HepG2 (cell line): Measurements from ENCODE around the gene ETF1. TPM values are rescaled to one million over a fixed set of nuclear protein-coding genes. Genes with fewer than 3 reads are reported as not detected.

ENCODE experiments used
- BCL6 ChIP-seq: IDR thresholded peaks from 2 replicates; pipeline ENCODE4 v1.6.1; 2016; ENCODE audit warnings: missing genetic modification reagents, missing compliant biosample characterization
- GLI4 ChIP-seq: sonication (generic); formaldehyde crosslinking; IDR thresholded peaks from 2 replicates; pipeline ENCODE4 v1.5.1; 2020; ENCODE audit warnings: missing genetic modification reagents, mild to moderate bottlenecking, moderate library complexity, borderline replicate concordance
- HDAC6 ChIP-seq: fragments of 200-600 bp; sonication (generic); IDR thresholded peaks from 2 replicates; pipeline ENCODE4 v1.7.0; 2017; ENCODE audit warnings: mild to moderate bottlenecking, antibody characterized with exemption, low read length, low read depth
- MATR3 ChIP-seq: sonication (generic); formaldehyde crosslinking; IDR thresholded peaks from 2 replicates; pipeline ENCODE4 v1.4.0; 2020; ENCODE audit warnings: missing genetic modification reagents
- MED13 ChIP-seq: sonication (generic); formaldehyde crosslinking; IDR thresholded peaks from 2 replicates; pipeline ENCODE4 v1.5.0; 2020; ENCODE audit warnings: missing genetic modification reagents
- MEIS1 ChIP-seq: sonication (generic); formaldehyde crosslinking; IDR thresholded peaks from 2 replicates; pipeline ENCODE4 v1.9.0; 2021; ENCODE audit warnings: mild to moderate bottlenecking, missing genetic modification reagents, moderate library complexity, borderline replicate concordance
- NPAS2 ChIP-seq: sonication (generic); formaldehyde crosslinking; IDR thresholded peaks from 2 replicates; pipeline ENCODE4 v1.8.0; 2022; ENCODE audit warnings: mild to moderate bottlenecking, missing genetic modification reagents, borderline replicate concordance
- PAF1 ChIP-seq: IDR thresholded peaks from 2 replicates; pipeline ENCODE4 v1.6.1; 2016; ENCODE audit warnings: missing genetic modification reagents, missing compliant biosample characterization
- SALL1 ChIP-seq: sonication (generic); formaldehyde crosslinking; IDR thresholded peaks from 2 replicates; pipeline ENCODE4 v1.8.0; 2022; ENCODE audit warnings: mild to moderate bottlenecking, missing genetic modification reagents
- SPEN ChIP-seq: sonication (generic); formaldehyde crosslinking; IDR thresholded peaks from 2 replicates; pipeline ENCODE4 v1.5.1; 2020; ENCODE audit warnings: low read depth, mild to moderate bottlenecking, missing genetic modification reagents
- YY1 ChIP-seq: IDR thresholded peaks from 2 replicates; pipeline ENCODE4 v1.6.1; 2011; ENCODE audit warnings: low read length, low read depth, moderate library complexity, mild to moderate bottlenecking; ENCODE audit not compliant: insufficient read depth, insufficient replicate concordance
- ZFP37 ChIP-seq: sonication (generic); formaldehyde crosslinking; IDR thresholded peaks from 2 replicates; pipeline ENCODE4 v1.4.0; 2020; ENCODE audit warnings: missing genetic modification reagents, borderline replicate concordance
- ZNF136 ChIP-seq: sonication (generic); formaldehyde crosslinking; IDR thresholded peaks from 2 replicates; pipeline ENCODE4 v1.8.1; 2022; ENCODE audit warnings: low read depth, mild to moderate bottlenecking, moderate library complexity, missing genetic modification reagents
- ZNF205 ChIP-seq: IDR thresholded peaks from 2 replicates; pipeline ENCODE4 v1.6.1; 2018; ENCODE audit warnings: missing biosample characterization, missing genetic modification reagents
- ZNF343 ChIP-seq: sonication (generic); formaldehyde crosslinking; IDR thresholded peaks from 2 replicates; pipeline ENCODE4 v1.4.0; 2020; ENCODE audit warnings: mild to moderate bottlenecking, missing genetic modification reagents
- ZNF672 ChIP-seq: sonication (generic); formaldehyde crosslinking; IDR thresholded peaks from 2 replicates; pipeline ENCODE4 v1.8.1; 2022; ENCODE audit warnings: missing genetic modification reagents
- polyA plus RNA-seq, 8 experiments: library from polyadenylated mRNA; depleted of rRNA in 3 of 8; stranded (reverse) in 7 of 8; unstranded in 1 of 8; fragments of >200 nt; fragmentation: Illumina TruSeq in 4 of 8; extraction: Trizol in 4 of 8; gene quantifications; 2 replicates each; pipeline versions ENCODE4 v1.2.1 to v1.2.3, GENCODE V29; 2011 to 2016; ENCODE audit warnings: low read depth in 4 of 8, missing spikeins in 1 of 8, mixed read lengths in 1 of 8; ENCODE audit not compliant: insufficient read depth in 1 of 8
- total RNA-seq, 5 experiments: library from RNA; depleted of rRNA; stranded (reverse); fragments of >200 nt; fragmentation: Illumina TruSeq; extraction: Trizol; gene quantifications; 2 replicates each; pipeline ENCODE4 v1.2.3, GENCODE V29; 2016; ENCODE audit warnings: low read depth in 1 of 5
- TF ChIP-seq, protein P1 (sequence below): IDR thresholded peaks from 2 replicates; pipeline ENCODE4 v1.6.1; 2016; ENCODE audit warnings: control low read depth
- TF ChIP-seq, protein P2 (sequence below): sonication (generic); formaldehyde crosslinking; IDR thresholded peaks from 2 replicates; pipeline ENCODE4 v1.5.1; 2020; ENCODE audit warnings: missing genetic modification reagents, mild to moderate bottlenecking, borderline replicate concordance
- TF ChIP-seq, protein P3 (sequence below): sonication (generic); formaldehyde crosslinking; IDR thresholded peaks from 2 replicates; pipeline ENCODE4 v1.8.1; 2023; ENCODE audit warnings: missing genetic modification reagents, mild to moderate bottlenecking, borderline replicate concordance
- TF ChIP-seq, protein P4 (sequence below): sonication (generic); formaldehyde crosslinking; IDR thresholded peaks from 2 replicates; pipeline ENCODE4 v1.8.0; 2022; ENCODE audit warnings: mild to moderate bottlenecking, missing genetic modification reagents; ENCODE audit not compliant: insufficient replicate concordance

Gene ETF1
- total and polyA plus RNA-seq, 2 of the 13 experiments (the other 11 are each of a cell fraction or from before 2014, with no cell fraction given), result 52.1 to 184 TPM

DNA sequence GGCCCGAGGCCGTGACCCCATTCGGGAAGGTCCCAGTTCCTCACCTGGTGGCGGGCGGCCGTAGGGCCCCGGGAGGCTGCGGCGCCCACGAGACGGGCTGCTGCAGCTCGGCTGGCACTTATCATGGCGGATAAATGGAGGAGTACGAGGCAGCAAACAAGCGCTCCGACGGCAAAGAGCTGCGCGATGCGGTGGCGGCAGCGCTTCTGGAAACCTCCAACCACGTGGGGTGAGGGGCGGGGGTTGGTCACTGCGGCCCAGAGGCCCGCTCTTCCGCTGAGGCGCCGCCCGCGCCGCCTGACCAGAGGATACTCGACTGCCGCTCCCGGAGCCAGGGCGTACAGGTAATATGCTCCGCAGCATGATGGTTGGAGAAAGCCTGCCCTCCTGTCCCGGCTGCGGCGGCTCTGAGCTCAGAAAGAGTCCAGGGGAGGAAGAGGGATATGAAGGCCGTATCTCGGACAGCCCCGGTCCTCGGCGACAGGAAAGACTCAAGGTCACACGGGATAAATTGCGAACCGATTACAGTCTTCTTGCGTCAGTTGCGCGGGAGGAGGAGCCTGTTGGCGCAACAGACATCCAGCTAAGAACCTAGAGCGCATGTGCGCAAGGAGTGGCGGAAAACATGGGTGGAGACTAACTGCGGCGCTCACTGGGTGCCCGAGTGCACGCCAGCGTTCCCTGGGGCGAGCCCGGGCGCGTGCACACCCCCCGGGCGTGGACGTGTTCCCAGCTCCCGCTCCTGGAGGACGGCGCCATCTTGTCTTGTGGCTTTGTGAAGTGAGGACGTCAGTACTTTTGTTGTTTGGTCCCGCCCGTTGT lies 32.4 kb upstream of the ETF1 start, which contains the start of gene HSPA9 (continued):
- TF ChIP-seq BCL6 (peak; percentile 63), PAF1 (CRISPR knock-in tag) (no peak), MATR3 (CRISPR knock-in tag) (no peak), YY1 (peak; percentile 93), MEIS1 (CRISPR knock-in tag) (no peak; the same call in 1 of the 2 replicates), GLI4 (CRISPR knock-in tag) (peak; percentile 70; the same call in 1 of the 2 replicates), MED13 (no peak), ZNF205 (peak; percentile 73), SALL1 (CRISPR knock-in tag) (peak; percentile 68), ZNF343 (peak; percentile 56; the same call in 1 of the 2 replicates), NPAS2 (CRISPR knock-in tag) (no peak), ZFP37 (CRISPR knock-in tag) (peak; percentile 86; the same call in 1 of the 2 replicates), SPEN (CRISPR knock-in tag) (peak; percentile 84), ZNF672 (no peak), HDAC6 (peak; percentile 98; the same call in 1 of the 2 replicates), ZNF136 (CRISPR knock-in tag) (0 out of 2 replicates have a peak, but pooled peaks have one; percentile 62)
- TF ChIP-seq, protein P1, sequence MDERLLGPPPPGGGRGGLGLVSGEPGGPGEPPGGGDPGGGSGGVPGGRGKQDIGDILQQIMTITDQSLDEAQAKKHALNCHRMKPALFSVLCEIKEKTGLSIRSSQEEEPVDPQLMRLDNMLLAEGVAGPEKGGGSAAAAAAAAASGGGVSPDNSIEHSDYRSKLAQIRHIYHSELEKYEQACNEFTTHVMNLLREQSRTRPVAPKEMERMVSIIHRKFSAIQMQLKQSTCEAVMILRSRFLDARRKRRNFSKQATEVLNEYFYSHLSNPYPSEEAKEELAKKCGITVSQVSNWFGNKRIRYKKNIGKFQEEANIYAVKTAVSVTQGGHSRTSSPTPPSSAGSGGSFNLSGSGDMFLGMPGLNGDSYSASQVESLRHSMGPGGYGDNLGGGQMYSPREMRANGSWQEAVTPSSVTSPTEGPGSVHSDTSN (CRISPR knock-in tag), result no peak
- TF ChIP-seq, protein P2, sequence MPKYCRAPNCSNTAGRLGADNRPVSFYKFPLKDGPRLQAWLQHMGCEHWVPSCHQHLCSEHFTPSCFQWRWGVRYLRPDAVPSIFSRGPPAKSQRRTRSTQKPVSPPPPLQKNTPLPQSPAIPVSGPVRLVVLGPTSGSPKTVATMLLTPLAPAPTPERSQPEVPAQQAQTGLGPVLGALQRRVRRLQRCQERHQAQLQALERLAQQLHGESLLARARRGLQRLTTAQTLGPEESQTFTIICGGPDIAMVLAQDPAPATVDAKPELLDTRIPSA (CRISPR knock-in tag), result peak; percentile 89; the same call in 1 of the 2 replicates
- TF ChIP-seq, protein P3, sequence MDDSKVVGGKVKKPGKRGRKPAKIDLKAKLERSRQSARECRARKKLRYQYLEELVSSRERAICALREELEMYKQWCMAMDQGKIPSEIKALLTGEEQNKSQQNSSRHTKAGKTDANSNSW (CRISPR knock-in tag), result no peak
- TF ChIP-seq, protein P4, sequence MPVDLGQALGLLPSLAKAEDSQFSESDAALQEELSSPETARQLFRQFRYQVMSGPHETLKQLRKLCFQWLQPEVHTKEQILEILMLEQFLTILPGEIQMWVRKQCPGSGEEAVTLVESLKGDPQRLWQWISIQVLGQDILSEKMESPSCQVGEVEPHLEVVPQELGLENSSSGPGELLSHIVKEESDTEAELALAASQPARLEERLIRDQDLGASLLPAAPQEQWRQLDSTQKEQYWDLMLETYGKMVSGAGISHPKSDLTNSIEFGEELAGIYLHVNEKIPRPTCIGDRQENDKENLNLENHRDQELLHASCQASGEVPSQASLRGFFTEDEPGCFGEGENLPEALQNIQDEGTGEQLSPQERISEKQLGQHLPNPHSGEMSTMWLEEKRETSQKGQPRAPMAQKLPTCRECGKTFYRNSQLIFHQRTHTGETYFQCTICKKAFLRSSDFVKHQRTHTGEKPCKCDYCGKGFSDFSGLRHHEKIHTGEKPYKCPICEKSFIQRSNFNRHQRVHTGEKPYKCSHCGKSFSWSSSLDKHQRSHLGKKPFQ (CRISPR knock-in tag), result peak; percentile 77
